ENCODE measurements around the gene MORF4L2.
A peak's percentile ranks its signal among the peaks of the same experiment; 100 is the strongest.

MORF4L2 gene

DNA sequence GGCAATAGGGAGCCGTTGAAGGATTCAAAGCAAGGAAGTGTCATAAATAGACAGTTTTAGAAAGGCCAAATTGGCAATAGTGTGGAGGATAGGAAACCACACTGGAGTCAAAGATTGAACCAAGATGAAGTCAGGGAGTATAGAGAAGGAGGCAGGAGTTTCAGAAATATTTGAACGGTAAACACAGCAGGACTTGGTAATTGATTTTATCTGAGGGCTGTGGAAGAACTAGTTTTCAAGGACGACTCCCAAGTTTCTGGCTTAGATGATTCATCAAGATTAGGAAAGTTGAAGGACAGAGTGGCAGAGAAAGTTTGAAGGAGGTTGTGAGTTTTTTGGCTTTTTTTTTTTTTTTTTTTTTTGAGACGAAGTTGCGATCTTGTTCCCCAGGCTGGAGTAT lies 12.7 kb upstream of the MORF4L2 start:
- TF ChIP-seq, protein P1, sequence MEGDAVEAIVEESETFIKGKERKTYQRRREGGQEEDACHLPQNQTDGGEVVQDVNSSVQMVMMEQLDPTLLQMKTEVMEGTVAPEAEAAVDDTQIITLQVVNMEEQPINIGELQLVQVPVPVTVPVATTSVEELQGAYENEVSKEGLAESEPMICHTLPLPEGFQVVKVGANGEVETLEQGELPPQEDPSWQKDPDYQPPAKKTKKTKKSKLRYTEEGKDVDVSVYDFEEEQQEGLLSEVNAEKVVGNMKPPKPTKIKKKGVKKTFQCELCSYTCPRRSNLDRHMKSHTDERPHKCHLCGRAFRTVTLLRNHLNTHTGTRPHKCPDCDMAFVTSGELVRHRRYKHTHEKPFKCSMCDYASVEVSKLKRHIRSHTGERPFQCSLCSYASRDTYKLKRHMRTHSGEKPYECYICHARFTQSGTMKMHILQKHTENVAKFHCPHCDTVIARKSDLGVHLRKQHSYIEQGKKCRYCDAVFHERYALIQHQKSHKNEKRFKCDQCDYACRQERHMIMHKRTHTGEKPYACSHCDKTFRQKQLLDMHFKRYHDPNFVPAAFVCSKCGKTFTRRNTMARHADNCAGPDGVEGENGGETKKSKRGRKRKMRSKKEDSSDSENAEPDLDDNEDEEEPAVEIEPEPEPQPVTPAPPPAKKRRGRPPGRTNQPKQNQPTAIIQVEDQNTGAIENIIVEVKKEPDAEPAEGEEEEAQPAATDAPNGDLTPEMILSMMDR (IDR thresholded peaks at IDR 0.05; ENCODE audit: low read length, missing control alignments), result no peak
- DNase-seq (ENCODE audit: low read depth), result no peak
- H3K4me3 ChIP-seq (replicated peaks; ENCODE audit: low read depth, low read length), result no peak overlapping the region

DNA sequence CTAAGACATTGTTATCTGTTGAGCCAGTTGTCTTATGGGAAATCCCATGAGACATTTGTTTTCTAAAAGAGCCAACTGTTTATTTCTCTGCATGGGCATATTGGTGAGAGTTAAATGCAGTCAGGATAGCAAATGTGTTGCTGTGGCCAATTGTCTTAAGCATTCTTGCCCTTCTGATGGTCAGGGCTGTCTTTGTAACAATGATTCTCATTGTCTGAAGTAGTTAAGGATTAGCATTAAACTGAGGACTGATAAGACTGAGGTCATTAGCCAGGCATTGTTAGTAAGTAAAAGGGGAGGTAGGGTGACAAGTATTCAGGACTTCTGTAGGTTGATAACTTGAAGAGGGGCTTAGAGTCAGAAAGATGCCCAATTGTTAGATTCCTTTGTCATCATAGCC lies 11.2 kb upstream of the MORF4L2 start:
- TF ChIP-seq, protein P1 (IDR thresholded peaks at IDR 0.05; ENCODE audit: low read length, missing control alignments), result no peak
- DNase-seq (ENCODE audit: low read depth), result no peak
- H3K4me3 ChIP-seq (replicated peaks; ENCODE audit: low read depth, low read length), result no peak overlapping the region

DNA sequence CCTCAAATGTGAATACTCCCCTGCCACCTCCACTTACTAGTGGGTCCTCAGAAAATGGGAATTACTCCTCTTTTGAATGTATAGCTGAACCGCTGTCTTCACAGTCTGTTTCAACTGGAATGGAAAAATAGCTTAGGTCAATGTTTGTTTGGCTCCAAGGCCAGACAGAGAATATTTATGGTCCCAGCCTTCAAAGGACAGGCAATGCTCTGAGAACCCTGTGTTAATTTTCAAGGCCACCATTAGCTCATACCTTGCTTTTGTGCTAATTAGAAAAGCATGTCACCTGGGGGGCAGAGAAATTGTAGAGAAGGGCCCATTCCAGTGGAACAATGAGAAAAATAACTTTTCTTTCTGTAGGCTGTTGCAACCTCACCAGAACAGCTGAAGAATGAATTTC lies 4.6 kb upstream of the MORF4L2 start:
- no peak for DNase-seq (ENCODE audit: low read depth)

GRCh38 chrX:103688946-103689345 lies 2.4 kb upstream of the MORF4L2 start:
- DNase-seq (ENCODE audit: low read depth), result peak; percentile 59
- no peak overlapping the region for H3K4me3 ChIP-seq (replicated peaks; ENCODE audit: low read depth, low read length)
- TF ChIP-seq, protein P1 (IDR thresholded peaks at IDR 0.05; ENCODE audit: low read length, missing control alignments), result peak; percentile 47

More for the DNA sequence above, 4.6 kb upstream of the MORF4L2 start:
- TF ChIP-seq, protein P1 (IDR thresholded peaks at IDR 0.05; ENCODE audit: low read length, missing control alignments), result no peak
- H3K4me3 ChIP-seq (replicated peaks; ENCODE audit: low read depth, low read length), result no peak overlapping the region

DNA sequence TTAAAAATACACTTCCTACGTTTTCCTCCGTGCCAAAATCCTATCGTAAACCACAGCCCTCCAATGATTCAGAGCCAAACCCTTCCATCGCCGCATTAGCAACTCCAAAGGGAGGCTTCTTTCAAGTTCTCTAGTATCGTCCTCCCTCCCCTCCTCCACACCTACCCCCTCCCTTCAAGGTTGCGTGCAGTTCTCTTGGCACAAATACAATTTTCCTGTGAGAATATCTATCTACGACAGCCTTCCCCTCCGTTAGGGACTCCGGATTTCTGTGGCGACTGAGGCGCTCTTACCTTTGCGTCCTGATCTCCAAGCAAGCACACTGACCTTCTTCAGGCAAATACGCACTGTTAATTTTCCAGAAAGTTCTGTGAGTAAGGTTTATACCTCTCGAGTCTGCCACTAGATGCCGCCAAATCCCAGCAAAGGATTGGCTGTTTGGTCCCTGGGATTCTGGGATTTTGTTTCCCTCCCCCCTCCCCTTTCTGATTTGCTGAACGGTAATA lies 1.2 kb upstream of the MORF4L2 start:
- TF ChIP-seq, protein P1 (IDR thresholded peaks at IDR 0.05; ENCODE audit: low read length, missing control alignments), result peak; percentile 68
- peak; percentile 88 for DNase-seq (ENCODE audit: low read depth)

DNA sequence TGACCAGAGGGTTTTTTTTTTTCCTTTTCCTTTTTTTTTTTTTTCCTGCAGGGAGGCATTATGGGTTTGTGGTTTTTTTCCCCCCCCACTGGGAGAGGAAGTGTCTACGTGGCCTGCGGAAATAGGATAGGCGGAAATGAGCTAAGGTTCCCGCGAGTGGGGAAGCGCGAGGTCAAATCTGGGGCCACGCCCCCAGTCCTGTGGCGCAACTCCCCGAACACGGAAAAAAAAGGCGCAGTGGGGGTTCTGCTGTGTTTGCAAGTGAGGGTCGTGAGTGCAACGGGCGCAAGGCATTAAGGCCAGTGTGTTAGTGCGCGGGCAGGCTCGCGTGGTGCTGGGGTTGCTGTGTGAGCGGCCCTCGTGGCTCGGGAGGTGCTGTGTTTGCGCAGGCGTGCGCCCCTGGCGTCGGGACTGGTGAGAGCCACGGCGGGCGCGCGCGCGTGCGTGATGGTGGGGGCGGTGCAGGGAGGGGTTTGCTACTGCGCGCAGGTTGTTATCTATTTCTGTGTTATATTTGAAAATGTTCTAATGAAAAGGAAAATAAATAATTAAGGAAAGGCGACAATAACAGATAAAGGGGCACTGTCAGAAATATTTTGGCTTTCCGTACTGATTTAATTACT lies 685 bp upstream of the MORF4L2 start:
- TF ChIP-seq, protein P1 (IDR thresholded peaks at IDR 0.05; ENCODE audit: low read length, missing control alignments), result peak; percentile 27
- no peak for DNase-seq (ENCODE audit: low read depth)
- H3K4me3 ChIP-seq (replicated peaks; ENCODE audit: low read depth, low read length), result peak overlapping the region; percentile 80

More for the DNA sequence above, 1.2 kb upstream of the MORF4L2 start:
- peak overlapping the region; percentile 80 for H3K4me3 ChIP-seq (replicated peaks; ENCODE audit: low read depth, low read length)

DNA sequence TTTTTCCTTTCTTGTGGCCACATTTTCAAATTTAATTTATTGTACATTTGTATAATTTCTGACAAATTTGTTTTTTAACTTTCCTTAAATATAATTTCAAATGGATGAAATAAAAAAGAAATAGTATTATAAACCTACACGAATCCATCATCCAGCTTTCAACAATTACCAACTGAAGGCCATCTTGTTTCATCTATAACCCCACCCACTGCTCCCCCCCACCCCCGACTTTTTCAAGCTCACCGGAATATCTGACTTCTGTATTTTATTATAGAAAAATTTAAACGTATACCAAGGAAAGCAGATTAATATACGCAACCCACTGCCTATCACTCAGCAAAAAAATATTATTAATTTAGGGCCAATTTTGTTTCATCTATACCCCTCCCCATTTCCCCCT lies 1.1 kb downstream of the MORF4L2 start:
- peak overlapping the region; percentile 89 for H3K4me3 ChIP-seq (replicated peaks; ENCODE audit: low read depth, low read length)
- TF ChIP-seq, protein P1 (IDR thresholded peaks at IDR 0.05; ENCODE audit: low read length, missing control alignments), result no peak
- DNase-seq (ENCODE audit: low read depth), result peak; percentile 34
